GM13977 (cell line): ENCODE measurements around the gene SLC19A1.

Experiments
- DNase-seq: peaks from one replicate; pipeline ENCODE4 v3.0.0; 2012; ENCODE audit warnings: low spot score
- in situ Hi-C: fragments of 300-500 bp; cut with MboI; formaldehyde crosslinking; loops from one replicate; pipeline ENCODE4 v1.12.0; 2022; ENCODE audit warnings: low sequenced_read_pairs, low pct_unique_long_range_greater_than_20kb, mixed read lengths, inconsistent platforms; ENCODE audit not compliant: unreplicated experiment
- TF ChIP-seq, protein P1 (sequence below): IDR thresholded peaks from 2 replicates; pipeline ENCODE4 v1.5.1; 2012; ENCODE audit warnings: mild to moderate bottlenecking, control low read depth; ENCODE audit not compliant: insufficient read depth; ENCODE audit errors: extremely low read depth, missing control alignments

SLC19A1 gene

DNA sequence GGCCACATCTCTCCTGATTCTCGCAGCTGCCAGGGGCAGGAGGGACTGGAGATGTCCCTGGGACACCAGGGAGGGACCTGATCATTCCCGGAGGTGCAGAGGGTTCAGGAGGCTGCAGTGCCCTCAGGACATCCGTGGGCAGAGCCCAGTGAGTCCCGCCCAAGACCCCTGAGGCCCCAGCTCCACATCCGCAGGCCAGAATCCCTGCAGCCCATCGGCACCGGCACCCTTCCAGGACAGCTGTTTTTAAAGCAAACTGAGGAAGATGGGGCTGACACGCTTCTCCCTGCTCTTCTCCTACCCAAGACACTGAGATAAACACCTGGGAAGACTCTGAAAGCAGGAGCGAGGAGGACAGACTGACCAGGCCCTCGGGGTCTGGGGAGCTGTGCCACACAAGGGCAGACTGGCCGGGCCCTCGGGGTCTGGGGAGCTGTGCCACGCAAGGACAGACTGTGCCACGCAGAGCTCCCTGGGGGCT, 25.5 kb downstream of the SLC19A1 start:
- no peak for DNase-seq
- in situ Hi-C loops = no loop called here
- TF ChIP-seq, protein P1, sequence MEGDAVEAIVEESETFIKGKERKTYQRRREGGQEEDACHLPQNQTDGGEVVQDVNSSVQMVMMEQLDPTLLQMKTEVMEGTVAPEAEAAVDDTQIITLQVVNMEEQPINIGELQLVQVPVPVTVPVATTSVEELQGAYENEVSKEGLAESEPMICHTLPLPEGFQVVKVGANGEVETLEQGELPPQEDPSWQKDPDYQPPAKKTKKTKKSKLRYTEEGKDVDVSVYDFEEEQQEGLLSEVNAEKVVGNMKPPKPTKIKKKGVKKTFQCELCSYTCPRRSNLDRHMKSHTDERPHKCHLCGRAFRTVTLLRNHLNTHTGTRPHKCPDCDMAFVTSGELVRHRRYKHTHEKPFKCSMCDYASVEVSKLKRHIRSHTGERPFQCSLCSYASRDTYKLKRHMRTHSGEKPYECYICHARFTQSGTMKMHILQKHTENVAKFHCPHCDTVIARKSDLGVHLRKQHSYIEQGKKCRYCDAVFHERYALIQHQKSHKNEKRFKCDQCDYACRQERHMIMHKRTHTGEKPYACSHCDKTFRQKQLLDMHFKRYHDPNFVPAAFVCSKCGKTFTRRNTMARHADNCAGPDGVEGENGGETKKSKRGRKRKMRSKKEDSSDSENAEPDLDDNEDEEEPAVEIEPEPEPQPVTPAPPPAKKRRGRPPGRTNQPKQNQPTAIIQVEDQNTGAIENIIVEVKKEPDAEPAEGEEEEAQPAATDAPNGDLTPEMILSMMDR = no peak

DNA sequence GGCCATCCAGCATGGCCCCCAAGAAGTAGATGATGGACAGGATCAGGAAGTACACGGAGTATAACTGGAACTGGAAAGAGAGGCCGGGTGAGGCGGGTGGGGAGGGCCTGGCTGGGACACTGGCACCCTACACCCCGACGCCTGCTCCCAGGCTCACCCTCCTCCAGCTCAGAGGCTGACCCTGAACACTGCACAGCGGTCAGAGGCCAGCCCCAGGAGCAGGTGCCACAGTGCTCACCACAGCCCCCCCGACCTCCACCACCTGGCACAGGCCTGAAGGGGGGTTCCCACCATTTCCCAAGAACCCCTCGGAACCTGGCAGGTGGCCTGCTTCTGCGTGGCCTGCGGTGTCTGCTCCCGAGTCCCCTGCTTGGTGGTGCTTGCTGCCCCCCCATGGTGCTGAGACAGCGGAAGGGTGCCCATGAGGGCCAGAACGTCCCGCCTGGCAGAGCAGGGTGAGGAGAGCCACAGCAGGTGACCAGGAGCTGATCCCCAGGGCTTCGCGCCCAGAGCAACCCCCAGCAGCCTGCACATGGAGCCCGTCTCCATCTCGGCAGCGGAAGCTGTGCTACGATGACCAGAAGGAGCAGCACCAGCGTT, 26.1 kb downstream of the SLC19A1 start:
- TF ChIP-seq, protein P1 = no peak
- DNase-seq = no peak
- in situ Hi-C loops = no loop called here

DNA sequence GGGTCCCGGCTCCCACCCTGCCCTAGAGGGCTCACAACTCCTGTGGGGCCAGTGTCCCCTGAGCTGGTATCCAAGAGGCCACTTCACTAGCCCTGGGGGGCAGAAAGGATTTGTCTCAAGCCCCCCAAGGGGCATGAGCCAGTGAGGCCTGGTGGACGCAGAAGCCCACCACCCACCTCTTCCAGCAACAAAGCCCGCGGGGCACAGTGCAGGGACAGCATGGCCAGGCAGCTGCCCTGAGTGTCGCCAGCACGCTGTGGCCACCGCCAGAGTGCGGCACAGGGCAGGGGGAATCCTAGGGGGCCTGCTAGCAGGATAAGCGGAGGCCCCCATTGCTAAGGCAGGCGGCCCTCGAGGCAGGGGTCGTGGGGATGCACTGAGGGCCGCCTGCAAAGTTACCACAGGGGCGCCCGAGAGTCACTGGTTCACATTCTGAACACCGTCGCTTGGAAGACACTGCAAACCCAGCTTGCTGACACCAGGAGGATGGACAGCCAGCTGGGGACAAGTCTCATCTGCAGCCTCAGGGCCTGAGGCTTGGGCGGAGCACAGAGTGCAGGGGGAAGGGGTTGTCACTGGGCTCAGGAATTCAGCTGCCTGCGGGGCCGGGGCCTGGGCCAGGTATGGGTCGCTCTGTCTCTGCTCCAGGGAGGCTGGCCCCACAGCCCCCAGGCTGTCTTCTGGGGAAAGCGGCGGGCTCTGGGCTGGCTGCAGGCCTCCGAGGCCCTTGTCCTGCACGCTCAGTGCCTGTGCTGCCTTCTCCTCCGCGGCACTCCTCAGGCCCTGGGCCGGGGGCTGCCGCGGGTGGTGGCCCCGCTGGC, 26.8 kb downstream of the SLC19A1 start:
- in situ Hi-C loops = no loop called here
- TF ChIP-seq, protein P1 = no peak
- DNase-seq = no peak

DNA sequence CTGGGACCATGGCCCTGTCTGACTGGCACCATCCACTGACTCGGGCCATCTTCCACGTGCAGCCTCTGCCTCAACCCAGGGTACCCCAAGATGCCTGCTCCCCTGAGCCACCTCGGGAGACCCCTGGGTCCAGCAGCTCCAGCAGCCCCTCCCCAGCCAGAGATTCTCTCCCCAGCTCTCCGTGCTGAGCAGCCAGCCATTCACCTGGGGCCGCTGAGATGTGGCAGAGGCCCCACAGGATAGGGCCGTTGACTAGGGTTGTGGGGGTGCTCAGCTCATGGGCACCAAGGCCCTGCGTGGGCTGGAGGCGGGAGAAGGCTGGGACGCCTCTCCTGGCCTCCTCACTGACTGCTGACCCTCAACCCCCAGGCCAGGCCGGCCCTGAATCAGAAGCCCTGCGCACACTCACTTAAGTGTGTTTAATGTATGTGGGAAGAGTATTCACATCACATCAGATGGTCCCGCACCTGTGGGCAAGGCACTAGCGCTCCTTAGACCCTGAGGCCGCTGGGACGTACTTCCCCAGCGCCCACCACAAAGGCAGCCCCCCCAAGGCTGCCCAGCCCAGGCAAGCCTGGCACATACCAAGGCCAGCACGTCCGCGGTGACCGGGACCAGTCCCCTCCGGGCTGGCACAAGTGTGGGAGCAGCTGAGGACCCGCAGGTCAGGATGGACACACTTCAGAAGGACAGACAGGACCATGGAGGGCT, 27.8 kb downstream of the SLC19A1 start:
- no peak for DNase-seq
- in situ Hi-C loops = no loop called here
- TF ChIP-seq, protein P1 = no peak

DNA sequence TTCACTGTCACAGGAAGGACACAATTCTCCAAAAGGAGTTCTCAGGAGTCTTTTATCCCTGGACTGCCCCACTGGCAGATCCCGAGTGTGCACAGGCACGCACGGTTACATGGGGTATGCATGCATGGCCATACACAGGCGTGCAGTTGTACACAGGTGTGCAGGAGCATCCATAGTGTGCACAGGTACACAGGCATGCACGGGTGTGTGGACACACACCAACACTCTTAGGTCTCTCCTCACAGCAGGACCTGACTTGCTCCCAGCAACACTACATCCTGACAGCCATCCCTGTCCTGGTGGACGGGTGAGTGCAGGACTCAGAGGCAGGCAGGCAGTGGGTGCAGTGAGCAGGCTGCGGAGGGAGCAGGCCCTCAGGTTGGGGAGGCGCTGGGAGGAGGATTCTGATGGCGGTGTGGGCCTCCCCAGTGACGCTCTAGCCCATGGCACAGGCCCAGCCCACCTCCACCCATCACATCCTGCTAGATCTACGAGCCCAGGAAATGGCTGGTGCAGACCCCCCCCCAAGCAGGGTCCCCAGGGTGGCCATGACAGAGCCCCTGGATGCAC, 28.4 kb downstream of the SLC19A1 start:
- no peak for DNase-seq
- TF ChIP-seq, protein P1 = no peak
- in situ Hi-C loops = no loop called here

DNA sequence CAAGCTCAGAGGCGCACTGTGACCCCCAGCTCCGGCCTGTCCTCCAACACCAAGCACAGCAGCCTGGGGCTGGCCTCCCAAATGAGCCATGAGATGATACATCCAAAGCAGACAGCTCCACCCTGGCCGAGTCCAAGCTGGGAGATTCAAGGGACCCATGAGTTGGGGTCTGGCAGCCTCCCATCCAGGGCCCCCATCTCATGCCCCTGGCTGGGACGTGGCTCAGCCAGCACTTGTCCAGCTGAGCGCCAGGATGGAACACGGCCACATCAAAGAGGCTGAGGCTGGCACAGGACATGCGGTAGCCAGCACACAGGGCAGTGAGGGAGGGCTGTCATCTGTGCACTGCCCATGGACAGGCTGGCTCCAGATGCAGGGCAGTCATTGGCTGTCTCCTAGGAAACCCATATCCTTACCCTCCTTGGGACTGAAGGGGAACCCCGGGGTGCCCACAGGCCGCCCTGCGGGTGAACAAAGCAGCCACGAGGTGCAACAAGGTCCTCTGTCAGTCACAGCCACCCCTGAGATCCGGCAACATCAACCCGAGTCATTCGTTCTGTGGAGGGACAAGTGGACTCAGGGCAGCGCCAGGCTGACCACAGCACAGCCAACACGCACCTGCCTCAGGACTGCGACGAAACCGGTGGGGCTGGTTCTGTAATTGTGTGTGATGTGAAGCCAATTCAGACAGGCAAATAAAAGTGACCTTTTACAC, 29.1 kb downstream of the SLC19A1 start:
- DNase-seq = no peak
- in situ Hi-C loops = no loop called here
- TF ChIP-seq, protein P1 = no peak
